ENCODE results near the gene AADACL2.
"Not testable (repeated sequence)": the region's sequence is repeated elsewhere in the genome, so short reads cannot be mapped to it uniquely, and the experiment has no call there.

Gene AADACL2

GRCh38 chr3:151766454-151766853 is 32.7 kb downstream of the AADACL2 start:
- DNase-seq: no peak

- DNase-seq: no peak
Observed at GRCh38 chr3:151768393-151768930, 34.7 kb downstream of the AADACL2 start.

GRCh38 chr3:151769175-151769574 is 35.4 kb downstream of the AADACL2 start:
- no peak for DNase-seq

- DNase-seq: no peak
Observed at GRCh38 chr3:151770956-151771355, 37.2 kb downstream of the AADACL2 start.

- no peak for DNase-seq
Observed at GRCh38 chr3:151772825-151773480, 39.2 kb downstream of the AADACL2 start.

- no peak for DNase-seq
Observed at GRCh38 chr3:151774235-151774634, 40.5 kb downstream of the AADACL2 start.

GRCh38 chr3:151774910-151775309 is 41.2 kb downstream of the AADACL2 start:
- no peak for DNase-seq

GRCh38 chr3:151775314-151776258 is 41.9 kb downstream of the AADACL2 start:
- no peak for DNase-seq

- DNase-seq: no peak
Observed at GRCh38 chr3:151776259-151776740, 42.6 kb downstream of the AADACL2 start.

- DNase-seq: no peak
Observed at GRCh38 chr3:151777880-151778279, 44.2 kb downstream of the AADACL2 start.

- no peak for DNase-seq
Observed at GRCh38 chr3:151787626-151788025, 53.9 kb downstream of the AADACL2 start.

GRCh38 chr3:151788401-151788800 is 54.7 kb downstream of the AADACL2 start:
- DNase-seq: no peak

GRCh38 chr3:151789853-151790463 is 56.2 kb downstream of the AADACL2 start:
- DNase-seq: no peak

- not testable (repeated sequence) for DNase-seq
Observed at GRCh38 chr3:151790763-151791162, 57.0 kb downstream of the AADACL2 start.

- no peak for DNase-seq
Observed at GRCh38 chr3:151792411-151792810, 58.7 kb downstream of the AADACL2 start.

GRCh38 chr3:151793636-151794035 is 59.9 kb downstream of the AADACL2 start:
- no peak for DNase-seq

GRCh38 chr3:151794080-151794479 is 60.4 kb downstream of the AADACL2 start:
- no peak for DNase-seq

GRCh38 chr3:151795276-151795675 is 61.5 kb downstream of the AADACL2 start:
- no peak for DNase-seq

- no peak for DNase-seq
Observed at GRCh38 chr3:151796105-151796680, 62.5 kb downstream of the AADACL2 start.

GRCh38 chr3:151798466-151798865 is 64.7 kb downstream of the AADACL2 start:
- no peak for DNase-seq

- DNase-seq: no peak
Observed at GRCh38 chr3:151800431-151800830, 66.7 kb downstream of the AADACL2 start.

GRCh38 chr3:151804267-151804666 is 70.5 kb downstream of the AADACL2 start:
- no peak for DNase-seq

- no peak for DNase-seq
Observed at GRCh38 chr3:151806838-151807237, 73.1 kb downstream of the AADACL2 start.
